WTC11 (cell line): ENCODE measurements around the gene ZNF724.

ENCODE experiments used
- ARID4B ChIP-seq: sonication (generic); formaldehyde crosslinking; IDR thresholded peaks from 2 replicates; pipeline ENCODE4 v1.8.0; 2023; ENCODE audit warnings: missing genetic modification reagents, mild to moderate bottlenecking, borderline replicate concordance
- CTCF ChIP-seq: fragments of 200-600 bp; IDR thresholded peaks from 2 replicates; pipeline ENCODE4 v1.8.0; 2022; ENCODE audit warnings: antibody characterized with exemption
- E2F5 ChIP-seq: sonication (generic); formaldehyde crosslinking; IDR thresholded peaks from 2 replicates; pipeline ENCODE4 v1.8.1; 2022; ENCODE audit warnings: mild to moderate bottlenecking, moderate library complexity, missing genetic modification reagents
- FOXJ3 ChIP-seq: sonication (generic); formaldehyde crosslinking; IDR thresholded peaks from 2 replicates; pipeline ENCODE4 v1.9.0; 2021; ENCODE audit warnings: missing genetic modification reagents, mild to moderate bottlenecking, borderline replicate concordance
- FOXK1 ChIP-seq: sonication (generic); formaldehyde crosslinking; IDR thresholded peaks from 2 replicates; pipeline ENCODE4 v1.8.0; 2022; ENCODE audit warnings: mild to moderate bottlenecking, moderate library complexity, missing genetic modification reagents
- FOXP1 ChIP-seq: sonication (generic); formaldehyde crosslinking; IDR thresholded peaks from 2 replicates; pipeline ENCODE4 v1.8.0; 2022; ENCODE audit warnings: missing genetic modification reagents, mild to moderate bottlenecking, moderate library complexity, borderline replicate concordance
- GRHL2 ChIP-seq: fragments of 250-450 bp; sonication (Bioruptor Pico); IDR thresholded peaks from 2 replicates; pipeline ENCODE4 v1.8.0; 2022; ENCODE audit warnings: mild to moderate bottlenecking, moderate library complexity; ENCODE audit not compliant: insufficient replicate concordance, severe bottlenecking
- GTF2I ChIP-seq: fragments of 250-450 bp; sonication (Bioruptor Pico); conservative IDR thresholded peaks from 2 replicates; pipeline ENCODE4 v1.4.0; 2021; ENCODE audit warnings: mild to moderate bottlenecking
- KAT7 ChIP-seq: sonication (generic); formaldehyde crosslinking; IDR thresholded peaks from 2 replicates; pipeline ENCODE4 v1.8.1; 2023; ENCODE audit warnings: missing genetic modification reagents, mild to moderate bottlenecking, borderline replicate concordance
- MAX ChIP-seq: sonication (generic); formaldehyde crosslinking; IDR thresholded peaks from 2 replicates; pipeline ENCODE4 v1.8.0; 2022; ENCODE audit warnings: mild to moderate bottlenecking, missing genetic modification reagents
- NR2C2 ChIP-seq: sonication (generic); formaldehyde crosslinking; IDR thresholded peaks from 2 replicates; pipeline ENCODE4 v1.8.0; 2022; ENCODE audit warnings: mild to moderate bottlenecking, missing genetic modification reagents
- TEAD4 ChIP-seq: sonication (generic); formaldehyde crosslinking; IDR thresholded peaks from 2 replicates; pipeline ENCODE4 v1.8.0; 2022; ENCODE audit warnings: mild to moderate bottlenecking, missing genetic modification reagents
- USF2 ChIP-seq: sonication (generic); formaldehyde crosslinking; IDR thresholded peaks from 2 replicates; pipeline ENCODE4 v1.8.1; 2023; ENCODE audit warnings: mild to moderate bottlenecking, missing genetic modification reagents, moderate library complexity
- ZNF232 ChIP-seq: sonication (generic); formaldehyde crosslinking; IDR thresholded peaks from 2 replicates; pipeline ENCODE4 v1.8.0; 2022; ENCODE audit warnings: mild to moderate bottlenecking, missing genetic modification reagents

- TF ChIP-seq E2F5 (CRISPR knock-in tag) (no peak), ZNF232 (CRISPR knock-in tag) (no peak), FOXP1 (CRISPR knock-in tag) (no peak), USF2 (CRISPR knock-in tag) (no peak), CTCF (no peak), TEAD4 (CRISPR knock-in tag) (no peak), FOXK1 (CRISPR knock-in tag) (no peak), ARID4B (CRISPR knock-in tag) (no peak), MAX (no peak), GRHL2 (no peak), KAT7 (CRISPR knock-in tag) (no peak), FOXJ3 (CRISPR knock-in tag) (no peak), NR2C2 (no peak), GTF2I (CRISPR knock-in tag) (no peak)
Measured at GRCh38 chr19:23261496-23262020, 11.4 kb upstream of the ZNF724 start.
